ENCODE data around the gene GAPVD1. TPM values are rescaled to one million over a fixed set of nuclear protein-coding genes. Genes with fewer than 3 reads are reported as not detected.

GAPVD1 gene
- total RNA-seq, 1 donor from 2014 or later = 33.4 TPM

GRCh38 chr9:125388978-125389377, 127.4 kb downstream of the GAPVD1 start:
- no peaks in the 10 kb centered on the region for H3K27me3 ChIP-seq (ENCODE audit: low read depth)
- no peaks in the 10 kb centered on the region for H3K9me3 ChIP-seq (replicated peaks)
- no peaks in the 10 kb centered on the region for H3K36me3 ChIP-seq
- no peak for DNase-seq
- H3K27ac ChIP-seq (replicated peaks) = no peak overlapping the region
- intact Hi-C loops (cut with micrococcal nuclease) = no loop called here
- no peak for TF ChIP-seq CTCF (IDR thresholded peaks at IDR 0.05; ENCODE audit: borderline replicate concordance)
- H3K4me1 ChIP-seq = no peaks in the 10 kb centered on the region
- H3K4me3 ChIP-seq = no peak overlapping the region

GRCh38 chr9:125391704-125392103, 130.1 kb downstream of the GAPVD1 start:
- no peak for TF ChIP-seq CTCF (IDR thresholded peaks at IDR 0.05; ENCODE audit: borderline replicate concordance)
- Histone ChIP-seq H3K9me3 (replicated peaks) (no peaks in the 10 kb centered on the region), H3K4me3 (no peak overlapping the region), H3K4me1 (no peaks in the 10 kb centered on the region), H3K36me3 (no peaks in the 10 kb centered on the region), H3K27me3 (ENCODE audit: low read depth) (no peaks in the 10 kb centered on the region), H3K27ac (replicated peaks) (no peak overlapping the region)
- intact Hi-C loops (cut with micrococcal nuclease) = no loop called here
- no peak for DNase-seq

- intact Hi-C loops (cut with micrococcal nuclease) = no loop called here
- no peaks in the 10 kb centered on the region for H3K9me3 ChIP-seq (replicated peaks)
- DNase-seq = no peak
- no peaks in the 10 kb centered on the region for H3K4me1 ChIP-seq
- H3K4me3 ChIP-seq = no peak overlapping the region
- no peak overlapping the region for H3K27ac ChIP-seq (replicated peaks)
- no peaks in the 10 kb centered on the region for H3K27me3 ChIP-seq (ENCODE audit: low read depth)
- no peak for TF ChIP-seq CTCF (IDR thresholded peaks at IDR 0.05; ENCODE audit: borderline replicate concordance)
- no peaks in the 10 kb centered on the region for H3K36me3 ChIP-seq
These were observed 131.8 kb downstream of the GAPVD1 start for GRCh38 chr9:125393426-125393825.

- no peak for TF ChIP-seq CTCF (IDR thresholded peaks at IDR 0.05; ENCODE audit: borderline replicate concordance)
- H3K27ac ChIP-seq (replicated peaks) = no peak overlapping the region
- H3K27me3 ChIP-seq (ENCODE audit: low read depth) = no peaks in the 10 kb centered on the region
- H3K9me3 ChIP-seq (replicated peaks) = no peaks in the 10 kb centered on the region
- H3K4me1 ChIP-seq = no peaks in the 10 kb centered on the region
- H3K4me3 ChIP-seq = no peak overlapping the region
- intact Hi-C loops (cut with micrococcal nuclease) = no loop called here
- DNase-seq = no peak
- H3K36me3 ChIP-seq = no peaks in the 10 kb centered on the region
These were observed 135.2 kb downstream of the GAPVD1 start for GRCh38 chr9:125396799-125397198.

GRCh38 chr9:125397736-125398135, 136.1 kb downstream of the GAPVD1 start:
- intact Hi-C loops (cut with micrococcal nuclease) = no loop called here
- Histone ChIP-seq H3K36me3 (no peaks in the 10 kb centered on the region), H3K27ac (replicated peaks) (no peak overlapping the region), H3K27me3 (ENCODE audit: low read depth) (no peaks in the 10 kb centered on the region), H3K4me3 (no peak overlapping the region), H3K4me1 (no peaks in the 10 kb centered on the region), H3K9me3 (replicated peaks) (no peaks in the 10 kb centered on the region)
- no peak for TF ChIP-seq CTCF (IDR thresholded peaks at IDR 0.05; ENCODE audit: borderline replicate concordance)
- no peak for DNase-seq

- DNase-seq = no peak
- no peaks in the 10 kb centered on the region for H3K9me3 ChIP-seq (replicated peaks)
- no peak overlapping the region for H3K4me3 ChIP-seq
- H3K4me1 ChIP-seq = no peaks in the 10 kb centered on the region
- H3K27ac ChIP-seq (replicated peaks) = no peak overlapping the region
- intact Hi-C loops (cut with micrococcal nuclease) = no loop called here
- no peaks in the 10 kb centered on the region for H3K27me3 ChIP-seq (ENCODE audit: low read depth)
- H3K36me3 ChIP-seq = no peaks in the 10 kb centered on the region
- TF ChIP-seq CTCF (IDR thresholded peaks at IDR 0.05; ENCODE audit: borderline replicate concordance) = no peak
These were observed 136.6 kb downstream of the GAPVD1 start for GRCh38 chr9:125398243-125398642.
